Activated B cell treated with CpG ODN at 0.5 μM for 24 hours (primary cell): ENCODE measurements around the gene TAF7L. TPM values are rescaled to one million over a fixed set of nuclear protein-coding genes. Genes with fewer than 3 reads are reported as not detected.

ENCODE experiments used
- ATAC-seq: fragments of 200-7000 bp; cut with Tn5 transposase; one replicate; pipeline ENCODE4 v1.10.0; 2021; ENCODE audit warnings: low read depth, mild to moderate bottlenecking, moderate library complexity
- CTCF ChIA-PET: fragments of 350-600 bp; sonication (Branson Sonifier 250); formaldehyde crosslinking; loops from one replicate; lab custom pipeline; 2021; ENCODE audit warnings: antibody characterized with exemption; lab: Charles Lee
- POLR2A ChIA-PET: fragments of 350-600 bp; sonication (Branson Sonifier 250); formaldehyde crosslinking; loops from one replicate; lab custom pipeline; 2021; ENCODE audit warnings: antibody characterized with exemption; lab: Charles Lee
- DNase-seq: peaks from one replicate; pipeline ENCODE4 v3.0.0; 2022
- H3K27ac Mint-ChIP-seq: one replicate; pipeline ENCODE4 v1.8.0; 2020; ENCODE audit warnings: mixed read lengths
- H3K27me3 Mint-ChIP-seq: one replicate; pipeline ENCODE4 v1.8.0; 2021; ENCODE audit warnings: mixed read lengths
- H3K36me3 Mint-ChIP-seq: one replicate; pipeline ENCODE4 v1.8.0; 2021; ENCODE audit warnings: low read depth, mixed read lengths
- H3K4me1 Mint-ChIP-seq: one replicate; pipeline ENCODE4 v1.8.0; 2021; ENCODE audit warnings: mixed read lengths
- H3K4me3 Mint-ChIP-seq: one replicate; pipeline ENCODE4 v1.8.0; 2020; ENCODE audit warnings: mild to moderate bottlenecking, mixed read lengths
- H3K9me3 Mint-ChIP-seq: one replicate; pipeline ENCODE4 v1.8.0; 2020; ENCODE audit warnings: mixed read lengths
- CTCF ChIP-seq: fragments of 200-600 bp; IDR thresholded peaks from one replicate; pipeline ENCODE4 v1.8.0; 2022; ENCODE audit warnings: antibody characterized with exemption, mild to moderate bottlenecking
- intact Hi-C: fragments of 100-400 bp; cut with micrococcal nuclease; formaldehyde crosslinking; loops from one replicate; pipeline ENCODE4 v1.15.1; 2024
- total RNA-seq: library from RNA; stranded (reverse); gene quantifications from 2 replicates; pipeline ENCODE4 v1.2.3, GENCODE V29; 2022

TAF7L gene
- total RNA-seq, 1 donor from 2014 or later, result not detected

- Mint-ChIP-seq H3K36me3 (no peaks in the 10 kb centered on the region), H3K27ac (no peak overlapping the region), H3K4me1 (no peaks in the 10 kb centered on the region), H3K9me3 (no peaks in the 10 kb centered on the region), H3K27me3 (no peaks in the 10 kb centered on the region), H3K4me3 (no peak overlapping the region)
- intact Hi-C loops, result no loop called here
- ChIA-PET POLR2A (no interaction called here), CTCF (no interaction called here)
- no peak for ATAC-seq
- TF ChIP-seq CTCF, result no peak
- DNase-seq, result no peak
Measured at GRCh38 chrX:101241531-101241930, 49.6 kb downstream of the TAF7L start.

GRCh38 chrX:101237041-101237440, 54.1 kb downstream of the TAF7L start:
- TF ChIP-seq CTCF, result no peak
- ATAC-seq, result no peak
- ChIA-PET CTCF (no interaction called here), POLR2A (no interaction called here)
- intact Hi-C loops, result no loop called here
- H3K9me3 Mint-ChIP-seq, result no peaks in the 10 kb centered on the region
- H3K27me3 Mint-ChIP-seq, result no peaks in the 10 kb centered on the region
- no peak overlapping the region for H3K27ac Mint-ChIP-seq
- no peak for DNase-seq
- no peak overlapping the region for H3K4me3 Mint-ChIP-seq
- H3K4me1 Mint-ChIP-seq, result no peaks in the 10 kb centered on the region
- no peaks in the 10 kb centered on the region for H3K36me3 Mint-ChIP-seq

GRCh38 chrX:101232316-101232715, 58.8 kb downstream of the TAF7L start:
- no peak overlapping the region for H3K4me3 Mint-ChIP-seq
- no peaks in the 10 kb centered on the region for H3K36me3 Mint-ChIP-seq
- no peak overlapping the region for H3K27ac Mint-ChIP-seq
- intact Hi-C loops, result no loop called here
- POLR2A ChIA-PET, result no interaction called here
- no peaks in the 10 kb centered on the region for H3K9me3 Mint-ChIP-seq
- no peaks in the 10 kb centered on the region for H3K4me1 Mint-ChIP-seq
- H3K27me3 Mint-ChIP-seq, result no peaks in the 10 kb centered on the region
- no peak for TF ChIP-seq CTCF
- CTCF ChIA-PET, result no interaction called here
- DNase-seq (no peak), ATAC-seq (no peak)

- Mint-ChIP-seq H3K27me3 (no peaks in the 10 kb centered on the region), H3K9me3 (no peaks in the 10 kb centered on the region), H3K4me1 (no peaks in the 10 kb centered on the region), H3K27ac (no peak overlapping the region), H3K4me3 (no peak overlapping the region), H3K36me3 (no peaks in the 10 kb centered on the region)
- POLR2A ChIA-PET, result no interaction called here
- DNase-seq (no peak), ATAC-seq (no peak)
- CTCF ChIA-PET, result no interaction called here
- intact Hi-C loops, result no loop called here
- no peak for TF ChIP-seq CTCF
Measured at GRCh38 chrX:101231080-101231479, 60.1 kb downstream of the TAF7L start.

GRCh38 chrX:101230636-101231035, 60.5 kb downstream of the TAF7L start:
- POLR2A ChIA-PET, result no interaction called here
- TF ChIP-seq CTCF, result no peak
- intact Hi-C loops, result no loop called here
- Mint-ChIP-seq H3K4me1 (no peaks in the 10 kb centered on the region), H3K9me3 (no peaks in the 10 kb centered on the region), H3K27me3 (no peaks in the 10 kb centered on the region), H3K4me3 (no peak overlapping the region), H3K27ac (no peak overlapping the region), H3K36me3 (no peaks in the 10 kb centered on the region)
- no peak for DNase-seq
- CTCF ChIA-PET, result no interaction called here
- ATAC-seq, result no peak
